Right lung (tissue), 5 donors: Measurements from ENCODE around the gene MARK2. TPM values are rescaled to one million over a fixed set of nuclear protein-coding genes. Genes with fewer than 3 reads are reported as not detected.

Experiments
- DNase-seq, 2 donors: peaks; one replicate each; pipeline ENCODE4 v3.0.0-alpha.2; 2013
- polyA plus RNA-seq, 5 donors: library from polyadenylated mRNA; unstranded; fragments of 120-200 nt; gene quantifications; one replicate each; pipeline versions ENCODE4 v1.2.1 to v1.2.3, GENCODE V29; 2013; ENCODE audit warnings: inconsistent platforms in 1 of 5, low replicate concordance in 1 of 5; ENCODE audit not compliant: insufficient read length in 5 of 5, insufficient read depth in 1 of 5

Gene MARK2
- polyA plus RNA-seq, 5 donors: 27.0 to 35.1 (median 30.1) TPM

GRCh38 chr11:63907808-63908530 lies 69.1 kb downstream of the MARK2 start:
- DNase-seq: no peak

GRCh38 chr11:63908631-63909401 lies 69.9 kb downstream of the MARK2 start:
- no peak for DNase-seq

GRCh38 chr11:63909591-63910506 lies 70.9 kb downstream of the MARK2 start:
- DNase-seq: no peak

GRCh38 chr11:63910675-63911074 lies 71.8 kb downstream of the MARK2 start:
- DNase-seq: no peak

GRCh38 chr11:63911440-63911839 lies 72.5 kb downstream of the MARK2 start:
- no peak for DNase-seq

- no peak for DNase-seq
Measured at GRCh38 chr11:63911876-63912275, 73.0 kb downstream of the MARK2 start.

- no peak for DNase-seq
Measured at GRCh38 chr11:63912678-63913077, 73.8 kb downstream of the MARK2 start.

GRCh38 chr11:63913866-63914830 lies 75.2 kb downstream of the MARK2 start:
- no peak for DNase-seq

GRCh38 chr11:63914896-63915691 lies 76.2 kb downstream of the MARK2 start:
- no peak for DNase-seq

- DNase-seq: no peak
Measured at GRCh38 chr11:63915961-63916836, 77.3 kb downstream of the MARK2 start.

GRCh38 chr11:63916837-63917691 lies 78.2 kb downstream of the MARK2 start, which contains the start of gene RCOR2:
RCOR2 (minus strand) TSS chr11:63917164; CDS start chr11:63916456, 708 bp downstream.
- peak; percentile 79 to 82 for DNase-seq

GRCh38 chr11:63917692-63918506 lies 79.0 kb downstream of the MARK2 start:
- peak in 1 of 2 donors; percentile 66 for DNase-seq

- no peak for DNase-seq
Measured at GRCh38 chr11:63918507-63919191, 79.7 kb downstream of the MARK2 start.

- no peak for DNase-seq
Measured at GRCh38 chr11:63919267-63920125, 80.6 kb downstream of the MARK2 start.
